ENCODE results near the gene PLAA. TPM values are rescaled to one million over a fixed set of nuclear protein-coding genes. Genes with fewer than 3 reads are reported as not detected.

The PLAA gene
- total RNA-seq (2014; rRNA removed; shearing (Covaris generic)): 41.3 and 44.3 TPM in 2 replicates

DNA sequence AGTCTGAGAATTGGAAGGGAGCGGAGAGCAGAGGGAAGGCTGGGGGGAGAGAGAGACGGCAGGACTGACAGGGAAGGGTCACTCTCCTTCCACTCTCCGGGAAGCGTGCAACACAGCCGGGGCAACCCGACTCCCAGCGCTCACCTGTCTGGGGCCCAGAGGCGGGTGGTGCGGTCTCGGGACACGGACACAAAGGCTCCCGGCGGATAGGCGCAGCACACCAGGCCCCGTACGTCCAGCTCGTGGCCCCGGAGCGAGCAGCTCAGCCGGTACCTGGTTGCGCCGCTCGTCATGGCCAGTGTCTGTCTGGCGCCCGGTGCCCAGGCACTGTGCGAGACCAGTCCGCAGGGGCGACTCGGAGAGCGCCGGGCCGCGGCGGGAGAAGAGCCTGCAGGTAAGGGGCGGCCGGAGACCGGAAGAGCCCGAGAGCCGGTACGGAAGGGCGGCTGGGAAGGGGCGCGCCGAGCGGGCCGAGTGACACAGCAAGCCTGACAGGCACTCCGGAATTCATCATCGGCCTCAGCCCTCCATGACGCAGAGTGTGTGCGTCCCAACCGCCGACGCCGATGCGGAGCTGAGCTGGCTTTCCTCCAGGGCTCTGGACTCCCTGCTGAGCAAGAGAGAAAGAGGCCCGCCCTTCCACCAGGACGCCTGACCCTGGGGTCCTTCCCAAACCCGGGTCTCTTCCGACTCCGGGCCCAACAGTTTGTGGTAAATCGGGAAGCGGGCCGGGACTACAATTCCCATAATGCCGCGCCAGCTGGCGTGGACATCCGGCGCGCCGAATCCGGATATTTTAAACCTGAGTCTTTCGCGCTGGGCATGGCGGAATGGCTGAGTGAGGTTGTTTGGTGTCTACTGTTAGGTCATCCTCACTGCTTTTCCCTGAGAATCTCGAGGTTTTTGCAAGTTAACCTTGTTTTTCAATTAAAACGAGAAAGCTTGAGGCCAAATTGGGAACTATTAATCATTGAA is at the start of gene PLAA:
TSS of gene PLAA (minus strand) at position 490 of the 975 bp plus-strand sequence. CDS start at position 293, 197 bp downstream.
- peak; percentile 85 for DNase-seq (ENCODE audit: low spot score)

DNA sequence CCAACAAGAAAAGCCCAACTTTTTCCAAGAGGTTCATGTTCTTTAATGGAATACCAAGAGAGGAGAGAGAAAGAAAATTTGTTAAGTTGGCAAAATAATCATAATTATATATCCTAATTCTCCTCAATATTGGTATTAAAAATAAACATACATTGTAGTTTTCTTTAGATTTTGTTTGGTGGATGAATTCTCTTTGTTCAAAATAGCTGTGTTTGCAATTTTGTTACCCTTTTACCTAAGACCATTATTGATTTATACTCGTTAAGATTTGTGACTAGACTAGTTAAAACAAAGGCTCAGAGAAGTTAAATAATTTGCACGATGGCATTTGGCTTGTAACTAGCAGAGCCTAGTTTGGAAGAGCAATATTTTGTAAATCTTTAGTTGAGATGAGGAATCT is 48.8 kb upstream of the PLAA start:
- DNase-seq (ENCODE audit: low spot score): no peak

DNA sequence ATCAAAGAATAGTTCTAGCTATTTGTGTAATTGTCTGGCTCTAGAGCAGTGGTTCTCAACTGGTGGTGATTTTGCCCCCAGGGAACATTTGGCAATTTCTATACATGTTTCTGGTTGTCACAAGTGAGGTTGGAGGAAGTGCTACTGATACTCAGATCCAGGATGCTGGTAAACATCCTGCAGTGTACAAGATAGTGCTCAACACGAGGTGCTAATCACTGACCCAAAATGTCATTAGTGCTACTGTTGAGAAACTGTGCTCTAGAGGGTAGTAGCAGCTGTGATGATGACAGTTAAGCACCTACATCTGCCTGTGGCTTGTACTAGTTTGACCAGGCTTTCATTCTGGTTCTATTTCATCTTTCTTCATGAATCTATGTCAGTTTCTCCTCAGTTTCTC is 36.3 kb upstream of the PLAA start:
- no peak for DNase-seq (ENCODE audit: low spot score)

DNA sequence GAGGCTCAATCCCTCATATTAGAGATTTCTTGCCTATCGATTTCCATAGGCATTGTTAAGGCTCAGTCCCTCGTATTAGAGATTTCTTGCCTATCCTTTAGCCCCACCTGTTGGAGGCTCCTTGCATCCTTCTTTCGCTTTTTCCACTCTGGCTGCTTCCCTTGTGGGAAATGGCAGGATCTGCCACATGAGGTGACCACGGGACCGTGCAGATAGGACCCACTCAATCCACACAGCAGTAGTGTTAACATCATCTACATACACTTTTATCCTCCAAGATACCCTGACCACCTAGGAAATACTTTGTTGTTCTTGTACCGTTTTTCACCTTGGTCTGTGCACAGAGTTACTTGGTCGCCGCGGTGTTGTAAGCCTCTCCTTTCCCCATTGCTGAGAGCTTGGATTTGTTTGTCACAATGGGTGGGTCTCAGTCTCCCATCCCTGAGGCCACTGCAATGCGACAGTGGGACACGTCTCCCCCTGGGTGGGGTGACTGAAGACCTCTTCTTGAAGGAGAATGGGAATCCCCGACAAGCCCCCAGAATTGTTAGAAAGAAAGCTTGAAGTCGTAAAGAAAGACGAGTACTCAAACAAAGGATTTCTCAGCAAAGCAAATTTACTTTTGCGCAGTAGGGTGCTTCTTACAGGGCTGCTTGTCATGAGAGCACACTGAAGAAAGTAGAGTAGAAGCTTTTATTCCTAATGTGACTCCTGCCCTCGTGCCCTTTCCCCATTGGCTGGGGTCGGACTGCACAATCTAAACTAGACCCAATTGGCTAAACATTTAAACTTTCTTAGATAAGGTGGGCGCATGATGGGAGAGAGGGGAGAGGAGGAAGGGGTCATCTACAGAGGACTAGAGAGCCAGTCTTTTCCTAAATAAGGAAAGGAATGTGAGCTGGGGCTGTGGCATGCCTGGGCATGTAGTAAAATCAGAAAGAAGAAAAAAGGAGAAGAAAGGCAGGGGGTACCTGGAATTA is 29.0 kb upstream of the PLAA start:
- DNase-seq (ENCODE audit: low spot score): peak; percentile 65

DNA sequence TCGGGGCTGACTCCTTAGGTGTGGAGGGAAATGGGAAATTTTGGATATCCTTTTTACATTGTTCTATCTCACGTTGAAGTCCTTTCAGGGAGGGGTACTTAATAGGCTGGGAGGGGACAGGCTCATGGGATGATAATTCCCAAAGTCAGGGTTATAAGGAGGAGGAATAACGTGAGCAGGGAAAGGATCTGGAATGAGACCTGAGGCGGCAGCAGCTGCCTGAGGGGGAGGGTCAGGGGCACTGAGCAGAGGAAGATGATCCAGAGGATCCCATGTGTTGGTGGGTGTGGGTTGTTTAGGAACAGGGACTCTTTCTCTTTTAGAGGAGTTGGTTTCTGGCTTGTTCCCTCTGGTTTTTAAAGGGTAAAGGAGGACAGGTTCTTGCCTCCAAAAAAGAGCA is 27.9 kb upstream of the PLAA start:
- DNase-seq (ENCODE audit: low spot score): no peak

DNA sequence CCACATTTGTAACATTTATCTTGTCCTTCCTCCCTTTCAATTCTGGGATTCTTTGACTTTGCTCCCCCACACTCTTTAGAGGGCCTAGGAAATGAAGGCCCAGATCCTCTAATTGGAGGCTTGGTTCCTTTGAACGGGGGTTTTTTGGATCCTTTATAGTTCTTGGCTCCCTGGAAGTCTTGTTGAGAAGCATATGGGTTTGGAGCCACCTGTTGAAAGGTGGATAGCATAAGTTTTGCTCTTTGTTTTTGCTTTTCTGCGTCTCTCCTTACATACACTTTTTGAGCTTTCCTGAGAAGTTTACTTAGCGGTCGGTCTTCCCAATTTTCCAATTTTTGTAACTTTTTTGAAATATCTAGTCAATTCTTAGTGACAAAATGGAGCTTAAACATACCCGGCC is 26.9 kb upstream of the PLAA start:
- DNase-seq (ENCODE audit: low spot score): no peak

DNA sequence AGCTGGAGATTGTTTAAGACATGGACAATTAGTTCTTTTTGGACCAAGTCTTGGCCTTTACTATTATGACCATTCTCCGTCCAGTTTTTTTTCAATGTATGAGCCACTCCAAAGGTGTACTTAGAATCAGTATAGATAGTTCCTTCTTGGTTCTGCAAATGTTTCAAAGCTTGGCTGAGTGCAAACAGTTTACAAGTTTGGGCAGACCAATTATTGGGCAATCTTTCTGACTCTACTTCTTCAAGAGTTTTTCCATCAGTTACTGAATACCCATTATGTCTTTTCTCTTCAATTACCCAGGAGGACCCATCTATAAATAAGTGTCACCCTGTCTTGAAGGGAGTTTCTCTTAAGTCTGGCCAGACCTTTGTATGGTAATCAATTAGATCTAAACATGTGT is 24.7 kb upstream of the PLAA start:
- no peak for DNase-seq (ENCODE audit: low spot score)

DNA sequence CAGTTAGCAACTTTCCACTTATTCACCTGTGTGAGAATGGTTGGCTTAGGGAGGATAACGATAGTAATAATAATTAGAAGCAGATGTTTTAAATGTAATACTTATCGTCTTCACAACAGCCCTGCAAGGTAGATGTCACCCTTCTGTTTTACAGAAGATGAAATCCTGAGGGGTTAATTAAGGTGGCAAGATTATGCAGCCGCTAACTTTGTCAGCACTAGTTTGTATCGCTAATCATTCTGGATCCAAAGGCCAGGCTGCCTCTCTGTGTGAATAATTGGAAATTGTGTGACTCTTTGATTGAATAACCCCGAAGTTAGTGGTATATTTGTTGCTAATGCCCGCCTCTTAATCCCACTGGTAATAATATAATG is 9.8 kb upstream of the PLAA start:
- peak; percentile 37 for DNase-seq (ENCODE audit: low spot score)

DNA sequence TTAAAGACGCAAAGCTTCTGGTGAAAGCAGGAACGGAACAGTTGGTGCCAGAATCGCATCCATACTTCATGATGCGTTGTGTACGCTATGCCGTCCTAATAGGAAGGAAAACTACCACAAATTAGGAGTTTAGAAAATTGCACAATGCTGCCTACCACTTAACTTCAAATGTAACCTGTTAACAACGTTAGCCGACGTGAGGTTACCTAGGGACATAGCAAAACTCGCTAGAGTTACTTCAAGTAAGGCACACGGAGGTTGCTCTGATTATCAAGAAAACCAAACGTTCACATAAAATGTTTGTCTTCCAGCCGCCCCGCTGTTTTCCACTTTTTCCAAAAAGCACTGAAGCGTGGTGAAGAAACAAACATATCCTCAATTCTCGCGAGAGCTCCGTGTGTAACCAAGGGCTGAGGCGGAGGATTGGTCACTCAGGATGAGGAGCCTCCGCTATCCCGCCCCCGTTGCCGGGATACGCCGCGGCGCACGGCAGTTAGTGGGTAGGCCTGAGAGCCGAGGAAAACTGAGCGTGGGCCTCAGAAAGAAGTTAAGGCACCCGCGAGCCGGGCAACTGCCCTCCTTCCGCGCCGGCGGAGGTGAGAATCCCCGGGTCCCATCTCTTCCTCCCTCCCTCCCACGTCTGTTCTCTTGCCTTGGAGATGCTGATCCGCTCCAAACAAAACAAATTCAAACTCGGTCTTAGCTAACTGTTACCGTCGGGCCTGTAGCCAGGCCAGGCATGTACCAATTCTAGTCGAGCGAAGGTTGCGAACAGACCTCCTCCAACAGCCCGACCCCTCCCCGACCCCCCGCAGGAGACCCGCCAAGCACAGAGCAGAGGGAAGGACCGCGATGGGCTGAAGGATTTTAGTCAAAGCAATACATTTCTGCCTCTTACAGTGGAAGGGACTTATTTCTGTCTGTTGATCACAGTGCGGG is 9.1 kb upstream of the PLAA start, which contains the start of gene IFT74:
TSS of gene IFT74 (plus strand) at position 492 of the 939 bp plus-strand sequence. CDS start 5,556 bp downstream, outside the sequence.
- DNase-seq (ENCODE audit: low spot score): peak; percentile 95

DNA sequence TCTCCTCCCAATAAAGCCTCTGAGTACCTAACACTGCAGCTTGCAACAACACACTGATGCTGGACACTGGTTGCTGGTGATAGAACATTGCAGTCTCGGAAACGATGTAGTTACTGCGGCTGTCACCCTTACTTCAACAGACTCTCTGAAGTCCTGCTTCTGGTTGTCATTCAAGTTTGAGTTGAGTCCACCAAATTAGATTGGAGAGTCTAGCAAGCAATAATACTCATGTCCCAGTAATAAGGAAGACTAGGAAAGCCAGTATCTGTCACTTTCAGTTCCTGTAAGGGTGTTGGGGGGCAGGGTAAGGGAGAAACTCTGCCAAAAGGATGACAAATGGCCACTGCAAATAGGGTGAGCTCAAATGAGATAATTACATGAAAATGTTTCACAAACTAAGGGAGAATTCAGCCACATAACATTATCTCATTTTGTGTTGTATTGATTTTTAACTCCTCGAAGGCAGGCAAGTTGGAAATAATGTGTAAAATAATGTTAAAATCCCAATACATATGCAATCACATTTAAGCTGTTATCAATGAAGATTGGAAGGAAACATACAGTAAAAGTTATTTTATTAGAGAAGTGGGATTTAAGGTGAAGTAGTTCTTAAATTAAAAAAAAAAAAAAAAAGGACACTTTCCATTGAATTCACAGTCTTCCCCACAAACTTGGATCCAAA is 8.3 kb upstream of the PLAA start:
- DNase-seq (ENCODE audit: low spot score): peak; percentile 13

DNA sequence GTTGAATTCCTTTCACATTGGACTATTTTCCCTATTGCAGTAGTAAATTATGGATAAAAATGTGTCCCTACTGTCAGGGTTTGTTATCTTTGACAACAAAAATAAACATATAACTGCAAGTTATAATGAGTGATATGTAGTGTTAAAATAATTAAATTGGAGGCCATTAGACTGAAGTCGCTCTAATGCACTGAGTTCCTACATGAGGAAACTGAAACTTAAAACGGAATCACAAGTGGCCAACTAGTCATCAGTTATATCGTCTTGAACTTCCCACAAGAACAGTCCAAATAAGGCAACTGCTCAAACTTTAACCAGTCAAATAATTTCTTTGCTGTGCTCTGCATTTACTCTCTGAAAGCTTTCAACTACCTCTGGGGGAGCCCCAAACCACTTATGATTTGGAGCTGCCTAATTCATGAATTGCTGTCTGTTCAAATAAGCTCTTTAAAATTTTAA is 7.0 kb upstream of the PLAA start:
- DNase-seq (ENCODE audit: low spot score): peak; percentile 12

DNA sequence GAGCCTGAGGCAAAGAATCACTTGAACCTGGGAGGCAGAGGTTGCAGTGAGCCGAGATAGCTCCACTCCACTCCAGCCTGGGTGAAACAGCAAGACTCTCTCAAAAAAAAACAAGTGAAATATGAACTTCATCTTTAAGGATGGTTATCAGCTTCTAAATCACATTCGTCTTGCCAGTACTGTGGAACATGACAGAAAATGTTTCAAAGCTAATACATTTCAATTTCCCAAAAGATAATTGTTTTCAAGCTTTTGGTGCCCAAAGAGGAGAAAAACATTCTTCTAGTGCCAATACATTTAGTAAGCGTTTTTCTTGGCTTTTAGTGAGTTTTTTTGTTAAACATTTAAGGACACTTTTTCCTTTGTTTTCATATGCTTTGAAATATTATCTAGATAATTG is 4.8 kb upstream of the PLAA start:
- no peak for DNase-seq (ENCODE audit: low spot score)

DNA sequence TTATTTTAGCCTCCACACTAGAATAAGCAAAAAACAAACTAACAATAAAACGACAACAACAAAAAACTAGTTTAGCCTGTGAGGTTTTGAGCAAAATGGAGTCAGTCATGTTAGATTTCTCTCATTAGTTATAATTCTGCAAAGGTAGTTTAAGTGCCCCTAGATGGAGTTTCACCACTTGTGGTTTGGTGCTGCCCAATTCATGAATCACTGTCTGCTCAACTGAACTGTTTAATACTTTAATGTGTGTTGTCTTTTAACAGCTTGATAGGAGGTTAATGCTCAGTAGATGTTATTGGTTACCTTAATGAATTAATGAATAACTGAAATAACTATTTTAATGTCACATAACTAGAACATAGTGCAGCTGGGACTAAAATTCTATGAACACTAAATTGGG is 3.5 kb upstream of the PLAA start:
- DNase-seq (ENCODE audit: low spot score): no peak

DNA sequence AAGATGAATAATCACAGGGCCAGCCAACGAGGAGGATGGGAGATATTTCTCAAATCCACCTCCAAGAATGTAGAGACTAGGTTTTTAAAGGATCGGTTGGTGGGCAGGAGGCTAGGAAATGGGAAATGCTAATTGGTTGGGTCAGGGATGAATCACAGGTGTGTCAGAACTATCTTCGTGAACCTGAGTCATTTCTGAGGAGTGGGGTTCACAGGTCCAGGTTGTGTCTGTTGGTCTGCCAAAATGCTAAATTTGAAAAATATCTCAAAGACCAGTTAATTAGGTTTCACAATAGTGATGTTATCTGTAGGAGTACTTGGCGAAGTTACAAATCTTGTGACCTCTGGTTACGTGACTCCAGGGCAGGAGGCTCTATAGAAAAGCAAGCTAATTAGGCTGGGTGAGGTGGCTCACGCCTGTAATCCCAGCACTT is 2.6 kb upstream of the PLAA start:
- peak; percentile 55 for DNase-seq (ENCODE audit: low spot score)

DNA sequence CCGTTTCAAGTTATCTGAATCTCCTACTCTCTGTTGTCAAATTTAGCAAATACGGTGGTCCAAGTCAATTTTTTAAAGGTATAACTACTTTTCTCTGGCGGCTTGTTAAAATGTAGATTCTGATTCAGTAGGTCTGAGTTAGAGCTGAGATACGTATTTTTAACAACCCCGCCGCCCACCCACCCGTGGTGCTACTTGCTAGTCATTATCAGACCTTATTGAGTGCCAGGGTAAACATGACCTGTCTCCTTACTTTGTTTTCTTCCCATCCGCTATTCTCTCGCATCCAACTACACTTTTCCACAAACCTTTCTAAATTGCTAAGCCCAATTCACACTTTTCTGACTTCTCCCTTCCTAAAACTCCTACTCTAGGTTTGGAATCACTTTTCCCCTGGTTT is 694 bp upstream of the PLAA start:
- no peak for DNase-seq (ENCODE audit: low spot score)

DNA sequence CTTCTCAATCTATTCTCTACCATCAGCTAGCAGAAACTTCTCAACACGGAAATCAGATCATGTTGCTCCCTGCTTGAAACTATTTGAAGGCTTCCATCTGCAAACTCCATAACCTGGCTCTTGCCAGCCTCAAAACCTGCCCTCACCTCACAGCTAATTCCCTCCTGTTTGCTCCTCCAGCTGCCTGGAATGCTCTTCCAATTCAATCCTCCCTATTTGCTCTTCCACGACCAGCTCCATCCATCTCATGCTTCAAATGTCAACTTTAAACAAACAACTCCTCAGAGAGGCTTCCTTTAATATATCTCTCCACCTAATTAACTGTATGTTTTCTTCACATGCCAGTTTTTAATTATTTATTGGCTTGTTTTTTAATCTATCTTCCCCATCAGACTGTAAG is 1.5 kb downstream of the PLAA start:
- no peak for DNase-seq (ENCODE audit: low spot score)

DNA sequence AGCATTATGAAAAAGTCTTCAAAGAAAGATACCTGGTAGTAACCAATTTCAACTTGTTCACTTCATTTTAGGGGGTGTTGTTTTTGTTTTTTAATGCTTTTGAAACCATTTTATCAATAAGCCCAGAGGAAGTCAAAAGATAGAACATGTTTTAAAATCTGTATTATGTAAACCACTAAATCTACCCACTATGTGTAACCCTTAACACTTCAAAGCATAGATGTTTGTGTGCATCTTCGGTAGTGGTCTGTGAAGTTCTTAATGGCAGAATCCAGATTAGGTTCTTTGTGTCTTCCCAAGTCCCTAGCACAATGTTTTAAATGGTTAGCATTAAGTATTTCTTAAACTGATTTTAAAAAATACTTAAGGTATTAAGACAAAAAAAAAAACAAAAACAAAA is 6.3 kb downstream of the PLAA start:
- no peak for DNase-seq (ENCODE audit: low spot score)

DNA sequence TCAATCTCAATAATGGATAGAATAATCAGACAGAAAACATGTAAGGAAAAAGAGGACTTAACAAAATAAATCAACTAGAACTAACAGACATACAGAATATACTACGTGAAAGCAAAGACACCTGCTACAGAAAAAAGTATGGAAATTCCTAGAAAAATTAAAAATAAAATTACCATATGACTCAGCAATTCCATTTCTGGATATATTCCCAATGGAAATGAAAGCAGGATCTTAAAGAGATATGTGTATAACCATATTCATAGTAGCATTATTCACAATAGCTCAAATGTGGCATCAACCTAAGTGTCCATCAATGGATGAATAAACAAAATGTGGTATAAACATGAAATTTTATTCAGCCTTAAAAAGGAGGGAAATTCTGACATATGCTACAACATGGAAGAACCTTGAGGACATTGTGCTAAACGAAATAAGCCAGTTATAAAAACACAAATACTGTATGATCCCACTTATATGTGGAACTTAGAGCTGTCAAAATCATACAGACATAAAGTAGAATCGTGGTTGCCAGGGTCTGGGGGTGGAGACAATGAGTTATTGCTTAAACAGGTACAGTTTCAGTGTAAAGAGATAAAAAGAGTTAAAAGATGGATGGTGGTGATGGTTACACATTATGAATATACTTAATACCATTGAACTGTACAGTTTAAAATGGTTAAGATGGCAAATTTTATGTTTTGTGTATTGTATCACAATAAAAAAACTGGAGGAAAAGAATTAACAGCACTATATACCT is 6.9 kb downstream of the PLAA start:
- no peak for DNase-seq (ENCODE audit: low spot score)

DNA sequence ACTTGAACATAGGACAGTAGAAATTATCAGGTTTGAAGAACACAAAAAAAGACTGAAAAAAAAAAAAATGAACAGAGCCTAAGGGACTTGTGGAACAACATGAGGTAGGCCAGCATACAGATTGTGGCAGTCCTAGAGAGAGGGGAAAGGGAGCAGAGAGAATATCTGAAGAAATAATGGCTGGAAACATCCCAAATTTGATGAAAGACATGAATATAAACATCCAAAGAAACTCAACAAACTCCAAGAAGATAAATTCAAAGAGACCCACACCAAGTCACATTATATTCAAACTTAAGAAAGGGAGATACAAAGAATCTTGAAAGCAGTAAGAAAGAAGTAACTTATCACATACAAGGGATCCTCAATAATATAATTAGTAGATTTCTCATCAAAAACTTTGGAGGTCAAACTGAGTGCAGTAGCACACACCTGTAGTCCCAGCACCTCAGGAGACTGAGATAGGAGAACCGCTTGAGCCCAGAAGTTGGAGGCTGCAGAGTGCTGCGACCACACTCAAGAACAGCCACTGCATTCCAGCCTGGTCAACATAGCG is 9.1 kb downstream of the PLAA start:
- no peak for DNase-seq (ENCODE audit: low spot score)
